GM18507 (cell line): ENCODE measurements around the gene MYO1H.
"Not testable (repeated sequence)": the region's sequence is repeated elsewhere in the genome, so short reads cannot be mapped to it uniquely, and the experiment has no call there.

Experiments used
- DNase-seq: peaks from one replicate; pipeline ENCODE4 v3.0.0; 2011; ENCODE audit warnings: low read depth; ENCODE audit not compliant: insufficient read length; ENCODE audit errors: extremely low spot score
- FAIRE-seq: peaks from 2 replicates; lab custom pipeline; 2011; peaks lifted over from hg19 to GRCh38; lab: Jason Lieb, UNC

The MYO1H gene

GRCh38 chr12:109347589-109347988, at the start of gene MYO1H:
MYO1H (plus strand) TSS chr12:109347900; CDS start chr12:109347961, 61 bp downstream.
- DNase-seq = no peak
- FAIRE-seq = no peak

GRCh38 chr12:109299849-109300248, 47.9 kb upstream of the MYO1H start:
- FAIRE-seq (no peak), DNase-seq (no peak)

- DNase-seq (no peak), FAIRE-seq (no peak)
Observed at GRCh38 chr12:109301643-109302168, 46.0 kb upstream of the MYO1H start.

- DNase-seq = no peak
- peak; percentile 50 for FAIRE-seq
Observed at GRCh38 chr12:109302358-109302757, 45.3 kb upstream of the MYO1H start.

- FAIRE-seq (no peak), DNase-seq (no peak)
Observed at GRCh38 chr12:109302770-109303169, 44.9 kb upstream of the MYO1H start.

GRCh38 chr12:109304485-109304884, 43.2 kb upstream of the MYO1H start:
- no peak for DNase-seq
- FAIRE-seq = no peak

- FAIRE-seq (no peak), DNase-seq (no peak)
Observed at GRCh38 chr12:109305547-109305946, 42.2 kb upstream of the MYO1H start.

GRCh38 chr12:109307051-109307450, 40.6 kb upstream of the MYO1H start:
- no peak for FAIRE-seq
- DNase-seq = no peak

GRCh38 chr12:109308534-109309380, 38.9 kb upstream of the MYO1H start, which contains the start of gene FOXN4:
FOXN4 (minus strand) TSS chr12:109309284; CDS start chr12:109308321, 963 bp downstream.
- DNase-seq (no peak), FAIRE-seq (no peak)

GRCh38 chr12:109309381-109310246, 38.1 kb upstream of the MYO1H start:
- no peak for FAIRE-seq
- no peak for DNase-seq

GRCh38 chr12:109310247-109311125, 37.2 kb upstream of the MYO1H start:
- DNase-seq (no peak), FAIRE-seq (no peak)

GRCh38 chr12:109321294-109321693, 26.4 kb upstream of the MYO1H start:
- FAIRE-seq, DNase-seq: not testable (repeated sequence)

GRCh38 chr12:109329003-109329402, 18.7 kb upstream of the MYO1H start:
- FAIRE-seq (no peak), DNase-seq (no peak)

GRCh38 chr12:109329686-109330085, 18.0 kb upstream of the MYO1H start:
- DNase-seq = no peak
- FAIRE-seq = no peak

GRCh38 chr12:109330282-109331230, 17.1 kb upstream of the MYO1H start:
- no peak for DNase-seq
- no peak for FAIRE-seq

- DNase-seq (no peak), FAIRE-seq (no peak)
Observed at GRCh38 chr12:109331301-109331952, 16.3 kb upstream of the MYO1H start.

- DNase-seq (no peak), FAIRE-seq (no peak)
Observed at GRCh38 chr12:109334887-109335286, 12.8 kb upstream of the MYO1H start.

GRCh38 chr12:109336593-109336992, 11.1 kb upstream of the MYO1H start:
- FAIRE-seq = no peak

More at GRCh38 chr12:109336593-109336992, 11.1 kb upstream of the MYO1H start:
- DNase-seq = no peak
